BE2C (cell line): Measurements from ENCODE around the gene OR10R2.

Experiments used
- DNase-seq: peaks from one replicate; pipeline ENCODE4 v3.0.0-alpha.2; 2020
- H3K27me3 ChIP-seq: fragments of 250-450 bp; sonication (Bioruptor Pico); 2 replicates; pipeline ENCODE4 v1.5.1; 2020; ENCODE audit warnings: mild to moderate bottlenecking
- H3K36me3 ChIP-seq: fragments of 250-450 bp; sonication (Bioruptor Pico); 2 replicates; pipeline ENCODE4 v1.5.1; 2020; ENCODE audit warnings: mild to moderate bottlenecking
- H3K4me1 ChIP-seq: fragments of 250-450 bp; sonication (Bioruptor Pico); 2 replicates; pipeline ENCODE4 v1.5.1; 2020
- H3K4me3 ChIP-seq: 2 replicates; pipeline ENCODE4 v1.5.1; 2011; ENCODE audit warnings: low read depth, low read length
- H3K9me3 ChIP-seq: fragments of 250-450 bp; sonication (Bioruptor Pico); 2 replicates; pipeline ENCODE4 v1.5.1; 2020
- CTCF ChIP-seq: IDR thresholded peaks from 2 replicates; pipeline ENCODE4 v1.5.1; 2012; ENCODE audit warnings: mild to moderate bottlenecking, low read depth, low read length

Gene OR10R2

GRCh38 chr1:158520021-158520420 lies 48.0 kb downstream of the OR10R2 start:
- H3K4me1 ChIP-seq, result no peaks in the 10 kb centered on the region
- no peak overlapping the region for H3K4me3 ChIP-seq
- no peak for TF ChIP-seq CTCF
- no peaks in the 10 kb centered on the region for H3K27me3 ChIP-seq
- no peaks in the 10 kb centered on the region for H3K9me3 ChIP-seq
- no peaks in the 10 kb centered on the region for H3K36me3 ChIP-seq
- DNase-seq, result no peak

- TF ChIP-seq CTCF, result no peak
- Histone ChIP-seq H3K4me3 (no peak overlapping the region), H3K27me3 (no peaks in the 10 kb centered on the region), H3K4me1 (no peaks in the 10 kb centered on the region), H3K9me3 (no peaks in the 10 kb centered on the region), H3K36me3 (no peaks in the 10 kb centered on the region)
- DNase-seq, result no peak
Measured at GRCh38 chr1:158520955-158521665, 49.1 kb downstream of the OR10R2 start.

GRCh38 chr1:158521666-158522058 lies 49.6 kb downstream of the OR10R2 start:
- no peaks in the 10 kb centered on the region for H3K4me1 ChIP-seq
- no peak for DNase-seq
- H3K9me3 ChIP-seq, result no peaks in the 10 kb centered on the region
- no peaks in the 10 kb centered on the region for H3K27me3 ChIP-seq
- H3K36me3 ChIP-seq, result no peaks in the 10 kb centered on the region
- no peak overlapping the region for H3K4me3 ChIP-seq
- TF ChIP-seq CTCF, result no peak

GRCh38 chr1:158527190-158527815 lies 55.3 kb downstream of the OR10R2 start:
- Histone ChIP-seq H3K4me3 (no peak overlapping the region), H3K4me1 (no peaks in the 10 kb centered on the region), H3K9me3 (no peaks in the 10 kb centered on the region), H3K36me3 (no peaks in the 10 kb centered on the region), H3K27me3 (no peaks in the 10 kb centered on the region)
- TF ChIP-seq CTCF, result peak; percentile 42
- no peak for DNase-seq
